ENCODE results near the gene ATG4D.

The ATG4D gene

GRCh38 chr19:10580979-10581631 is 37.4 kb downstream of the ATG4D start:
- DNase-seq (ENCODE audit: low read depth): peak; percentile 96

- DNase-seq (ENCODE audit: low read depth): no peak
These were observed 38.4 kb downstream of the ATG4D start for GRCh38 chr19:10582091-10582490.

- DNase-seq (ENCODE audit: low read depth): peak; percentile 32
These were observed 39.5 kb downstream of the ATG4D start for GRCh38 chr19:10583036-10583776.

- no peak for DNase-seq (ENCODE audit: low read depth)
These were observed 42.7 kb downstream of the ATG4D start for GRCh38 chr19:10586396-10586795.

- DNase-seq (ENCODE audit: low read depth): no peak
These were observed 43.5 kb downstream of the ATG4D start, which contains the start of gene AP1M2 for GRCh38 chr19:10587022-10587838. Gene AP1M2 (minus strand): TSS chr19:10587312. CDS start chr19:10587231, 81 bp downstream.

- DNase-seq (ENCODE audit: low read depth): no peak
These were observed 44.1 kb downstream of the ATG4D start for GRCh38 chr19:10587839-10588150.

GRCh38 chr19:10593148-10593547 is 49.4 kb downstream of the ATG4D start:
- no peak for DNase-seq (ENCODE audit: low read depth)

GRCh38 chr19:10593820-10594637 is 50.3 kb downstream of the ATG4D start:
- DNase-seq (ENCODE audit: low read depth): no peak

- DNase-seq (ENCODE audit: low read depth): no peak
These were observed 56.4 kb downstream of the ATG4D start for GRCh38 chr19:10600149-10600548.

GRCh38 chr19:10601999-10602329 is 58.3 kb downstream of the ATG4D start:
- DNase-seq (ENCODE audit: low read depth): no peak

GRCh38 chr19:10602330-10603083 is 58.8 kb downstream of the ATG4D start:
- peak; percentile 81 for DNase-seq (ENCODE audit: low read depth)

Data from ELR (cell line).